Neural progenitor cell (in vitro differentiated cells): Measurements from ENCODE around the gene MRTFB.

Experiments
- EZH2 ChIP-seq: fragments of 200-600 bp; sonication (generic); IDR thresholded peaks from 2 replicates; pipeline ENCODE4 v1.6.1; 2017; ENCODE audit warnings: antibody characterized with exemption, mild to moderate bottlenecking, moderate library complexity
- EZH2phosphoT487 ChIP-seq: fragments of 200-600 bp; sonication (generic); IDR thresholded peaks from 2 replicates; pipeline ENCODE4 v1.6.1; 2017; ENCODE audit warnings: antibody characterized with exemption
- TF ChIP-seq, protein P1 (sequence below): fragments of 200-600 bp; sonication (generic); IDR thresholded peaks from 2 replicates; pipeline ENCODE4 v1.5.1; 2017; ENCODE audit warnings: antibody characterized with exemption, mild to moderate bottlenecking

GRCh38 chr16:14303182-14303618 is 232.1 kb downstream of the MRTFB start:
- TF ChIP-seq, protein P1, sequence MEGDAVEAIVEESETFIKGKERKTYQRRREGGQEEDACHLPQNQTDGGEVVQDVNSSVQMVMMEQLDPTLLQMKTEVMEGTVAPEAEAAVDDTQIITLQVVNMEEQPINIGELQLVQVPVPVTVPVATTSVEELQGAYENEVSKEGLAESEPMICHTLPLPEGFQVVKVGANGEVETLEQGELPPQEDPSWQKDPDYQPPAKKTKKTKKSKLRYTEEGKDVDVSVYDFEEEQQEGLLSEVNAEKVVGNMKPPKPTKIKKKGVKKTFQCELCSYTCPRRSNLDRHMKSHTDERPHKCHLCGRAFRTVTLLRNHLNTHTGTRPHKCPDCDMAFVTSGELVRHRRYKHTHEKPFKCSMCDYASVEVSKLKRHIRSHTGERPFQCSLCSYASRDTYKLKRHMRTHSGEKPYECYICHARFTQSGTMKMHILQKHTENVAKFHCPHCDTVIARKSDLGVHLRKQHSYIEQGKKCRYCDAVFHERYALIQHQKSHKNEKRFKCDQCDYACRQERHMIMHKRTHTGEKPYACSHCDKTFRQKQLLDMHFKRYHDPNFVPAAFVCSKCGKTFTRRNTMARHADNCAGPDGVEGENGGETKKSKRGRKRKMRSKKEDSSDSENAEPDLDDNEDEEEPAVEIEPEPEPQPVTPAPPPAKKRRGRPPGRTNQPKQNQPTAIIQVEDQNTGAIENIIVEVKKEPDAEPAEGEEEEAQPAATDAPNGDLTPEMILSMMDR, result no peak
- TF ChIP-seq EZH2phosphoT487 (no peak), EZH2 (no peak)
